Natural killer cell treated with Interleukin-12 subunit alpha and Interleukin-12 subunit beta and Interleukin-15 and Interleukin-18, amount 100 ng/mL, for 72 hours (primary cell): ENCODE results near the gene LSM10. TPM values are rescaled to one million over a fixed set of nuclear protein-coding genes. Genes with fewer than 3 reads are reported as not detected.

Experiments
- ATAC-seq, 2 donors: fragments of 150-1000 bp; cut with Tn5 transposase in 1 of 2; sonication (Bioruptor Pico), chemical (Tn5 transposase) in 1 of 2; 2 replicates each; pipeline ENCODE4 v1.10.0; 2021
- DNase-seq: peaks from one replicate; pipeline ENCODE4 v3.0.0; 2022; ENCODE audit warnings: low spot score
- H3K27ac Mint-ChIP-seq, 2 donors: 1 replicate in 1 of 2; 2 replicates in 1 of 2; pipeline ENCODE4 v1.8.0; 2022; ENCODE audit warnings: mixed read lengths in 2 of 2, mild to moderate bottlenecking in 1 of 2, moderate library complexity in 1 of 2
- H3K27me3 Mint-ChIP-seq, 2 donors: 1 replicate in 1 of 2; 2 replicates in 1 of 2; pipeline ENCODE4 v1.8.0; 2022; ENCODE audit warnings: mixed read lengths in 2 of 2
- H3K36me3 Mint-ChIP-seq: one replicate; pipeline ENCODE4 v1.8.0; 2022; ENCODE audit warnings: mixed read lengths
- H3K4me1 Mint-ChIP-seq, 2 donors: 1 replicate in 1 of 2; 2 replicates in 1 of 2; pipeline ENCODE4 v1.8.0; 2022; ENCODE audit warnings: low read depth in 2 of 2, mixed read lengths in 2 of 2, mild to moderate bottlenecking in 1 of 2
- H3K4me3 Mint-ChIP-seq: one replicate; pipeline ENCODE4 v1.8.0; 2022; ENCODE audit warnings: mixed read lengths
- H3K9me3 Mint-ChIP-seq: 2 replicates; pipeline ENCODE4 v1.8.0; 2022; ENCODE audit warnings: mixed read lengths
- total RNA-seq, 2 donors: library from RNA; stranded (reverse); gene quantifications; one replicate each; pipeline ENCODE4 v1.2.3, GENCODE V29; 2022

Gene LSM10
- total RNA-seq, 2 donors from 2014 or later, result 56.6 to 58.1 TPM

- peak; percentile 92 for DNase-seq
- H3K9me3 Mint-ChIP-seq, result no peaks in the 10 kb centered on the region
- no peaks in the 10 kb centered on the region for H3K27me3 Mint-ChIP-seq
- no peaks in the 10 kb centered on the region for H3K36me3 Mint-ChIP-seq
- no peak overlapping the region for H3K4me3 Mint-ChIP-seq
- H3K27ac Mint-ChIP-seq, result peak overlapping the region; percentile 19 to 84
- peak; percentile 95 to 96 for ATAC-seq
- peaks cover 12 to 13% of the 10 kb centered on the region in 2 donors for H3K4me1 Mint-ChIP-seq
These were observed 23.2 kb upstream of the LSM10 start for GRCh38 chr1:36420836-36421317.

- H3K9me3 Mint-ChIP-seq, result no peaks in the 10 kb centered on the region
- no peaks in the 10 kb centered on the region for H3K27me3 Mint-ChIP-seq
- H3K36me3 Mint-ChIP-seq, result no peaks in the 10 kb centered on the region
- no peak overlapping the region for H3K4me3 Mint-ChIP-seq
- ATAC-seq (no peak), DNase-seq (no peak)
- H3K4me1 Mint-ChIP-seq, result peaks cover 12 to 13% of the 10 kb centered on the region in 2 donors
- H3K27ac Mint-ChIP-seq, result peak overlapping the region; percentile 19 to 84
These were observed 22.7 kb upstream of the LSM10 start for GRCh38 chr1:36420409-36420808.

- Mint-ChIP-seq H3K27me3 (no peaks in the 10 kb centered on the region), H3K9me3 (no peaks in the 10 kb centered on the region), H3K27ac (no peak overlapping the region), H3K4me3 (no peak overlapping the region), H3K36me3 (no peaks in the 10 kb centered on the region), H3K4me1 (peaks cover 12 to 13% of the 10 kb centered on the region in 2 donors)
- DNase-seq (no peak), ATAC-seq (no peak)
These were observed 21.9 kb upstream of the LSM10 start for GRCh38 chr1:36419569-36419968.

GRCh38 chr1:36419140-36419539, 21.4 kb upstream of the LSM10 start:
- DNase-seq (no peak), ATAC-seq (no peak)
- Mint-ChIP-seq H3K9me3 (no peaks in the 10 kb centered on the region), H3K36me3 (no peaks in the 10 kb centered on the region), H3K27me3 (no peaks in the 10 kb centered on the region), H3K4me3 (no peak overlapping the region), H3K4me1 (peaks cover 12 to 13% of the 10 kb centered on the region in 2 donors), H3K27ac (no peak overlapping the region)

GRCh38 chr1:36417931-36418330, 20.2 kb upstream of the LSM10 start:
- ATAC-seq (no peak), DNase-seq (no peak)
- Mint-ChIP-seq H3K36me3 (no peaks in the 10 kb centered on the region), H3K27ac (peak overlapping the region in 1 of 2 donors; percentile 54), H3K4me1 (peaks cover 12 to 13% of the 10 kb centered on the region in 2 donors), H3K4me3 (no peak overlapping the region), H3K27me3 (no peaks in the 10 kb centered on the region), H3K9me3 (no peaks in the 10 kb centered on the region)

GRCh38 chr1:36415661-36416326, 18.1 kb upstream of the LSM10 start:
- no peaks in the 10 kb centered on the region for H3K36me3 Mint-ChIP-seq
- peaks cover 3% of the 10 kb centered on the region for H3K9me3 Mint-ChIP-seq
- DNase-seq, result no peak
- no peak overlapping the region for H3K4me3 Mint-ChIP-seq
- H3K27me3 Mint-ChIP-seq, result no peaks in the 10 kb centered on the region
- H3K27ac Mint-ChIP-seq, result no peak overlapping the region
- peaks cover 17% of the 10 kb centered on the region in 2 donors for H3K4me1 Mint-ChIP-seq
- no peak for ATAC-seq

- Mint-ChIP-seq H3K36me3 (no peaks in the 10 kb centered on the region), H3K9me3 (peaks cover 3% of the 10 kb centered on the region), H3K27ac (no peak overlapping the region), H3K4me3 (no peak overlapping the region), H3K4me1 (peaks cover 11 to 15% of the 10 kb centered on the region in 2 donors), H3K27me3 (no peaks in the 10 kb centered on the region)
- ATAC-seq, result no peak
- DNase-seq, result no peak
These were observed 16.7 kb upstream of the LSM10 start for GRCh38 chr1:36414384-36414783.

GRCh38 chr1:36411674-36412648, 14.3 kb upstream of the LSM10 start:
- H3K9me3 Mint-ChIP-seq, result peaks cover 3% of the 10 kb centered on the region
- peak overlapping the region; percentile 10 to 90 for H3K27ac Mint-ChIP-seq
- DNase-seq (peak; percentile 80), ATAC-seq (peak; percentile 93 to 96)
- no peak overlapping the region for H3K4me3 Mint-ChIP-seq
- H3K36me3 Mint-ChIP-seq, result no peaks in the 10 kb centered on the region
- H3K4me1 Mint-ChIP-seq, result peaks cover 11 to 18% of the 10 kb centered on the region in 2 donors
- H3K27me3 Mint-ChIP-seq, result no peaks in the 10 kb centered on the region

GRCh38 chr1:36408479-36408878, 10.8 kb upstream of the LSM10 start:
- DNase-seq (no peak), ATAC-seq (no peak)
- Mint-ChIP-seq H3K4me3 (no peak overlapping the region), H3K9me3 (peaks cover 3% of the 10 kb centered on the region), H3K36me3 (no peaks in the 10 kb centered on the region), H3K4me1 (peaks cover 11 to 24% of the 10 kb centered on the region in 2 donors), H3K27ac (no peak overlapping the region), H3K27me3 (no peaks in the 10 kb centered on the region)

- DNase-seq (no peak), ATAC-seq (no peak)
- no peak overlapping the region for H3K4me3 Mint-ChIP-seq
- H3K27ac Mint-ChIP-seq, result peak overlapping the region in 1 of 2 donors; percentile 19
- H3K36me3 Mint-ChIP-seq, result no peaks in the 10 kb centered on the region
- H3K27me3 Mint-ChIP-seq, result no peaks in the 10 kb centered on the region
- peaks cover 2% of the 10 kb centered on the region for H3K9me3 Mint-ChIP-seq
- peaks cover 10 to 21% of the 10 kb centered on the region in 2 donors for H3K4me1 Mint-ChIP-seq
These were observed 8.7 kb upstream of the LSM10 start for GRCh38 chr1:36406440-36406839.

GRCh38 chr1:36402504-36402890, 4.8 kb upstream of the LSM10 start:
- Mint-ChIP-seq H3K27ac (peak overlapping the region; percentile 95 to 98), H3K27me3 (no peaks in the 10 kb centered on the region), H3K36me3 (no peaks in the 10 kb centered on the region), H3K9me3 (no peaks in the 10 kb centered on the region), H3K4me3 (peak overlapping the region; percentile 67), H3K4me1 (peaks cover 32 to 35% of the 10 kb centered on the region in 2 donors)
- no peak for ATAC-seq
- DNase-seq, result no peak

- Mint-ChIP-seq H3K27ac (peak overlapping the region; percentile 95 to 98), H3K4me3 (peak overlapping the region; percentile 92), H3K27me3 (no peaks in the 10 kb centered on the region), H3K36me3 (no peaks in the 10 kb centered on the region), H3K4me1 (peaks cover 32 to 38% of the 10 kb centered on the region in 2 donors), H3K9me3 (no peaks in the 10 kb centered on the region)
- no peak for DNase-seq
- no peak for ATAC-seq
These were observed 4.1 kb upstream of the LSM10 start for GRCh38 chr1:36401602-36402503.
